Mucosa of descending colon (tissue), 3 donors: ENCODE data around the gene NCAPG. TPM values are rescaled to one million over a fixed set of nuclear protein-coding genes. Genes with fewer than 3 reads are reported as not detected.

Experiments used
- ATAC-seq: fragments of 200-7000 bp; cut with Tn5 transposase; one replicate; pipeline ENCODE4 v1.9.1; 2020; ENCODE audit warnings: mild to moderate bottlenecking, moderate library complexity
- DNase-seq, 3 donors: peaks; one replicate each; pipeline ENCODE4 v3.0.0-alpha.2; 2020
- H3K36me3 ChIP-seq: fragments of 200-600 bp; one replicate; pipeline ENCODE4 v1.8.0; 2021; ENCODE audit warnings: low read depth, mild to moderate bottlenecking
- H3K4me1 ChIP-seq: fragments of 200-600 bp; one replicate; pipeline ENCODE4 v1.8.0; 2021; ENCODE audit warnings: low read depth, mild to moderate bottlenecking
- H3K4me3 ChIP-seq: fragments of 200-600 bp; one replicate; pipeline ENCODE4 v1.8.0; 2021; ENCODE audit warnings: mild to moderate bottlenecking
- H3K9me3 ChIP-seq: fragments of 200-600 bp; one replicate; pipeline ENCODE4 v1.8.0; 2021; ENCODE audit warnings: mild to moderate bottlenecking
- intact Hi-C, 2 donors: fragments of 100-400 bp; cut with DNase I in 1 of 2; cut with micrococcal nuclease in 1 of 2; formaldehyde crosslinking; loops; one replicate each; pipeline versions ENCODE4 v1.11.0 to v1.11.1; 2022; cut with DNase I, micrococcal nuclease
- total RNA-seq, 3 donors: library from RNA; stranded (reverse); fragmentation: NEBNext Ultra II Directional in 2 of 3; extraction: Animal tissue kit (Norgen Biotek cat#: 25700) in 2 of 3; gene quantifications; one replicate each; pipeline versions ENCODE4 v1.2.1 to v1.2.4, GENCODE V29; 2021 to 2023
- TF ChIP-seq, protein P1 (sequence below): fragments of 200-600 bp; IDR thresholded peaks from one replicate; pipeline ENCODE4 v1.8.0; 2022; ENCODE audit warnings: antibody characterized with exemption, mild to moderate bottlenecking
- donor health status: DM: no; HTN: no; CAD: no; lungs with moderate emphysema.
- donor health status: DM: no; HTN: no; CAD: no.
- donor health status: DM: no; HTN: yes; CAD: no.

NCAPG gene
- total RNA-seq, 3 donors from 2014 or later, result 3.0 to 9.7 (median 3.4) TPM

- ATAC-seq (no peak), DNase-seq (no peak)
- no peaks in the 10 kb centered on the region for H3K9me3 ChIP-seq
- no peaks in the 10 kb centered on the region for H3K4me1 ChIP-seq
- TF ChIP-seq, protein P1, sequence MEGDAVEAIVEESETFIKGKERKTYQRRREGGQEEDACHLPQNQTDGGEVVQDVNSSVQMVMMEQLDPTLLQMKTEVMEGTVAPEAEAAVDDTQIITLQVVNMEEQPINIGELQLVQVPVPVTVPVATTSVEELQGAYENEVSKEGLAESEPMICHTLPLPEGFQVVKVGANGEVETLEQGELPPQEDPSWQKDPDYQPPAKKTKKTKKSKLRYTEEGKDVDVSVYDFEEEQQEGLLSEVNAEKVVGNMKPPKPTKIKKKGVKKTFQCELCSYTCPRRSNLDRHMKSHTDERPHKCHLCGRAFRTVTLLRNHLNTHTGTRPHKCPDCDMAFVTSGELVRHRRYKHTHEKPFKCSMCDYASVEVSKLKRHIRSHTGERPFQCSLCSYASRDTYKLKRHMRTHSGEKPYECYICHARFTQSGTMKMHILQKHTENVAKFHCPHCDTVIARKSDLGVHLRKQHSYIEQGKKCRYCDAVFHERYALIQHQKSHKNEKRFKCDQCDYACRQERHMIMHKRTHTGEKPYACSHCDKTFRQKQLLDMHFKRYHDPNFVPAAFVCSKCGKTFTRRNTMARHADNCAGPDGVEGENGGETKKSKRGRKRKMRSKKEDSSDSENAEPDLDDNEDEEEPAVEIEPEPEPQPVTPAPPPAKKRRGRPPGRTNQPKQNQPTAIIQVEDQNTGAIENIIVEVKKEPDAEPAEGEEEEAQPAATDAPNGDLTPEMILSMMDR, result no peak
- no peak overlapping the region for H3K4me3 ChIP-seq
- intact Hi-C loops, result no loop called here
- no peaks in the 10 kb centered on the region for H3K36me3 ChIP-seq
Measured at GRCh38 chr4:17884511-17884910, 73.7 kb downstream of the NCAPG start.

DNA sequence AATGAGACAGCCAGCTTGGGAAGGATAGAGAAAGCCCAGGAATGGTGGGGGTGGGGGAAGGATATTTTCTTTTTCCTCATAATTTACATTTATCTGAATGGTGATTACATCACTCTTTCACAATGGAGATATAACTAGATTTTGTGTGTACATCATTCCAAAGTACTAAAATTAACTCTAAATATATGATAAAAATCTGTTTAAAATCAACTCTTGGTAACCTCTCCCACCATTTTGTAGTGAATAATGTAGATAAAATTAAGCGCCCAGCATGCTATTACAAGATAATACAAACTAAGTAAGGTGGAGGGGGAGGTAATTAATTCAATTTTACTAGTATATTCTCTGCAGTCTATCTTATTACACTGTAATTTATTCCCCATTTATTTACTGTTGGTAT, 78.9 kb downstream of the NCAPG start:
- Histone ChIP-seq H3K4me3 (no peak overlapping the region), H3K36me3 (no peaks in the 10 kb centered on the region), H3K9me3 (no peaks in the 10 kb centered on the region), H3K4me1 (no peaks in the 10 kb centered on the region)
- ATAC-seq (no peak), DNase-seq (no peak)
- intact Hi-C loops, result no loop called here
- TF ChIP-seq, protein P1, result no peak

- Histone ChIP-seq H3K4me1 (no peaks in the 10 kb centered on the region), H3K36me3 (no peaks in the 10 kb centered on the region), H3K4me3 (no peak overlapping the region), H3K9me3 (no peaks in the 10 kb centered on the region)
- TF ChIP-seq, protein P1, result no peak
- intact Hi-C loops, result no loop called here
- DNase-seq, result no peak
- ATAC-seq, result no peak
Measured at GRCh38 chr4:17894421-17894820, 83.6 kb downstream of the NCAPG start.

Other genes starting within 250 kb of the NCAPG start
- gene LAP3, start 233.8 kb upstream of the NCAPG start, total RNA-seq, result 100 to 1,000 TPM in 1 of 3 donors, 10 to 100 TPM in 2; 55.6 to 112 (median 66.2) TPM
- gene MED28, start 196.3 kb upstream of the NCAPG start, total RNA-seq, result 10 to 100 TPM; 35.3 to 55.6 (median 37.5) TPM
- gene FAM184B, start 29.4 kb upstream of the NCAPG start, total RNA-seq, result under 1 TPM; 0.13 to 0.61 (median 0.41) TPM
- gene DCAF16, start 222 bp upstream of the NCAPG start, total RNA-seq, result 10 to 100 TPM; 32.1 to 38.6 (median 33.3) TPM
- gene LCORL, start 210.8 kb downstream of the NCAPG start, total RNA-seq, result 10 to 100 TPM; 17.6 to 21.9 (median 19.0) TPM